ENCODE measurements around the gene PEPD. TPM values are rescaled to one million over a fixed set of nuclear protein-coding genes. Genes with fewer than 3 reads are reported as not detected.

Gene PEPD
- total and polyA plus RNA-seq, 4 donors: 48.2 to 186 (median 55.5) TPM

- no peak overlapping the region for H3K4me3 ChIP-seq (ENCODE audit: low read length in 2 of 2)
- WGBS, 2 donors: 89 to 91% methylated on average over 24 of the region's 24 CpGs
- ATAC-seq (ENCODE audit: low FRiP score) (no peak), DNase-seq (peak in 1 of 2 donors; percentile 74)
- no peaks in the 10 kb centered on the region for H3K9me3 ChIP-seq (ENCODE audit: control insufficient read depth, low read length)
- intact Hi-C loops (cut with DNase I): no loop called here
- peaks cover 0 to 2% of the 10 kb centered on the region in 2 donors for H3K36me3 ChIP-seq (ENCODE audit: control insufficient read depth in 1 of 2, insufficient read depth in 2 of 2, low read length in 1 of 2)
- H3K4me1 ChIP-seq (ENCODE audit: control insufficient read depth in 1 of 2, insufficient read depth in 2 of 2, low read length in 2 of 2): no peaks in the 10 kb centered on the region
- no peaks in the 10 kb centered on the region for H3K27me3 ChIP-seq (ENCODE audit: control insufficient read depth in 1 of 2, insufficient read depth in 2 of 2, low read length in 1 of 2)
- H3K27ac ChIP-seq (ENCODE audit: low read depth in 1 of 2, low read length in 2 of 2): no peak overlapping the region
These were observed 60.1 kb downstream of the PEPD start for GRCh38 chr19:33461256-33462111.

- Histone ChIP-seq H3K9me3 (ENCODE audit: control insufficient read depth, low read length) (no peaks in the 10 kb centered on the region), H3K27ac (ENCODE audit: low read depth in 1 of 2, low read length in 2 of 2) (no peak overlapping the region), H3K4me1 (ENCODE audit: control insufficient read depth in 1 of 2, insufficient read depth in 2 of 2, low read length in 2 of 2) (no peaks in the 10 kb centered on the region), H3K4me3 (ENCODE audit: low read length in 2 of 2) (no peak overlapping the region), H3K27me3 (ENCODE audit: control insufficient read depth in 1 of 2, insufficient read depth in 2 of 2, low read length in 1 of 2) (no peaks in the 10 kb centered on the region), H3K36me3 (ENCODE audit: control insufficient read depth in 1 of 2, insufficient read depth in 2 of 2, low read length in 1 of 2) (peaks cover 0 to 2% of the 10 kb centered on the region in 2 donors)
- ATAC-seq (ENCODE audit: low FRiP score) (no peak), DNase-seq (peak in 1 of 2 donors; percentile 63)
- intact Hi-C loops (cut with DNase I): no loop called here
- 92 to 93% methylated on average over 17 to 18 of the region's 18 CpGs for WGBS, 2 donors
These were observed 61.2 kb downstream of the PEPD start for GRCh38 chr19:33460221-33460908.

GRCh38 chr19:33459222-33460090 lies 62.1 kb downstream of the PEPD start:
- ATAC-seq (ENCODE audit: low FRiP score) (no peak), DNase-seq (peak in 1 of 2 donors; percentile 47)
- H3K4me1 ChIP-seq (ENCODE audit: control insufficient read depth in 1 of 2, insufficient read depth in 2 of 2, low read length in 2 of 2): no peaks in the 10 kb centered on the region
- no peaks in the 10 kb centered on the region for H3K27me3 ChIP-seq (ENCODE audit: control insufficient read depth in 1 of 2, insufficient read depth in 2 of 2, low read length in 1 of 2)
- H3K4me3 ChIP-seq (ENCODE audit: low read length in 2 of 2): no peak overlapping the region
- peaks cover 0 to 2% of the 10 kb centered on the region in 2 donors for H3K36me3 ChIP-seq (ENCODE audit: control insufficient read depth in 1 of 2, insufficient read depth in 2 of 2, low read length in 1 of 2)
- H3K9me3 ChIP-seq (ENCODE audit: control insufficient read depth, low read length): no peaks in the 10 kb centered on the region
- intact Hi-C loops (cut with DNase I): no loop called here
- WGBS, 2 donors: 90 to 91% methylated on average over 23 of the region's 23 CpGs
- H3K27ac ChIP-seq (ENCODE audit: low read depth in 1 of 2, low read length in 2 of 2): no peak overlapping the region

- peak in 1 of 2 donors; percentile 34 for DNase-seq
- ATAC-seq (ENCODE audit: low FRiP score): no peak
- H3K4me3 ChIP-seq (ENCODE audit: low read length in 2 of 2): no peak overlapping the region
- intact Hi-C loops (cut with DNase I): no loop called here
- no peaks in the 10 kb centered on the region for H3K27me3 ChIP-seq (ENCODE audit: control insufficient read depth in 1 of 2, insufficient read depth in 2 of 2, low read length in 1 of 2)
- H3K27ac ChIP-seq (ENCODE audit: low read depth in 1 of 2, low read length in 2 of 2): no peak overlapping the region
- no peaks in the 10 kb centered on the region for H3K9me3 ChIP-seq (ENCODE audit: control insufficient read depth, low read length)
- peaks cover 0 to 2% of the 10 kb centered on the region in 2 donors for H3K36me3 ChIP-seq (ENCODE audit: control insufficient read depth in 1 of 2, insufficient read depth in 2 of 2, low read length in 1 of 2)
- 89 to 90% methylated on average over 12 of the region's 12 CpGs for WGBS, 2 donors
- no peaks in the 10 kb centered on the region for H3K4me1 ChIP-seq (ENCODE audit: control insufficient read depth in 1 of 2, insufficient read depth in 2 of 2, low read length in 2 of 2)
These were observed 62.8 kb downstream of the PEPD start for GRCh38 chr19:33458807-33459206.

- no peaks in the 10 kb centered on the region for H3K4me1 ChIP-seq (ENCODE audit: control insufficient read depth in 1 of 2, insufficient read depth in 2 of 2, low read length in 2 of 2)
- DNase-seq (peak in 1 of 2 donors; percentile 27), ATAC-seq (ENCODE audit: low FRiP score) (no peak)
- H3K9me3 ChIP-seq (ENCODE audit: control insufficient read depth, low read length): no peaks in the 10 kb centered on the region
- no peaks in the 10 kb centered on the region for H3K27me3 ChIP-seq (ENCODE audit: control insufficient read depth in 1 of 2, insufficient read depth in 2 of 2, low read length in 1 of 2)
- H3K4me3 ChIP-seq (ENCODE audit: low read length in 2 of 2): no peak overlapping the region
- intact Hi-C loops (cut with DNase I): no loop called here
- no peaks in the 10 kb centered on the region for H3K36me3 ChIP-seq (ENCODE audit: control insufficient read depth in 1 of 2, insufficient read depth in 2 of 2, low read length in 1 of 2)
- no peak overlapping the region for H3K27ac ChIP-seq (ENCODE audit: low read depth in 1 of 2, low read length in 2 of 2)
- WGBS, 2 donors: 97 to 98% methylated on average over 8 of the region's 8 CpGs
These were observed 63.4 kb downstream of the PEPD start for GRCh38 chr19:33458171-33458633.

- H3K36me3 ChIP-seq (ENCODE audit: control insufficient read depth in 1 of 2, insufficient read depth in 2 of 2, low read length in 1 of 2): no peaks in the 10 kb centered on the region
- H3K4me1 ChIP-seq (ENCODE audit: control insufficient read depth in 1 of 2, insufficient read depth in 2 of 2, low read length in 2 of 2): no peaks in the 10 kb centered on the region
- no peaks in the 10 kb centered on the region for H3K27me3 ChIP-seq (ENCODE audit: control insufficient read depth in 1 of 2, insufficient read depth in 2 of 2, low read length in 1 of 2)
- H3K27ac ChIP-seq (ENCODE audit: low read depth in 1 of 2, low read length in 2 of 2): no peak overlapping the region
- ATAC-seq (ENCODE audit: low FRiP score) (no peak), DNase-seq (peak in 1 of 2 donors; percentile 39)
- WGBS, 2 donors: 90% methylated on average over 10 of the region's 10 CpGs
- H3K4me3 ChIP-seq (ENCODE audit: low read length in 2 of 2): no peak overlapping the region
- H3K9me3 ChIP-seq (ENCODE audit: control insufficient read depth, low read length): no peaks in the 10 kb centered on the region
- intact Hi-C loops (cut with DNase I): no loop called here
These were observed 64.8 kb downstream of the PEPD start for GRCh38 chr19:33456845-33457220.

GRCh38 chr19:33456076-33456844 lies 65.3 kb downstream of the PEPD start:
- ATAC-seq (ENCODE audit: low FRiP score) (no peak), DNase-seq (peak; percentile 29 to 71)
- H3K9me3 ChIP-seq (ENCODE audit: control insufficient read depth, low read length): no peaks in the 10 kb centered on the region
- H3K36me3 ChIP-seq (ENCODE audit: control insufficient read depth in 1 of 2, insufficient read depth in 2 of 2, low read length in 1 of 2): no peaks in the 10 kb centered on the region
- WGBS, 2 donors: 85 to 87% methylated on average over 11 of the region's 11 CpGs
- no peak overlapping the region for H3K4me3 ChIP-seq (ENCODE audit: low read length in 2 of 2)
- no peak overlapping the region for H3K27ac ChIP-seq (ENCODE audit: low read depth in 1 of 2, low read length in 2 of 2)
- intact Hi-C loops (cut with DNase I): no loop called here
- H3K27me3 ChIP-seq (ENCODE audit: control insufficient read depth in 1 of 2, insufficient read depth in 2 of 2, low read length in 1 of 2): no peaks in the 10 kb centered on the region
- no peaks in the 10 kb centered on the region for H3K4me1 ChIP-seq (ENCODE audit: control insufficient read depth in 1 of 2, insufficient read depth in 2 of 2, low read length in 2 of 2)

GRCh38 chr19:33453265-33453664 lies 68.3 kb downstream of the PEPD start:
- H3K4me1 ChIP-seq (ENCODE audit: control insufficient read depth in 1 of 2, insufficient read depth in 2 of 2, low read length in 2 of 2): no peaks in the 10 kb centered on the region
- H3K4me3 ChIP-seq (ENCODE audit: low read length in 2 of 2): no peak overlapping the region
- no peaks in the 10 kb centered on the region for H3K27me3 ChIP-seq (ENCODE audit: control insufficient read depth in 1 of 2, insufficient read depth in 2 of 2, low read length in 1 of 2)
- ATAC-seq (ENCODE audit: low FRiP score) (no peak), DNase-seq (no peak)
- H3K27ac ChIP-seq (ENCODE audit: low read depth in 1 of 2, low read length in 2 of 2): no peak overlapping the region
- intact Hi-C loops (cut with DNase I): no loop called here
- H3K9me3 ChIP-seq (ENCODE audit: control insufficient read depth, low read length): no peaks in the 10 kb centered on the region
- 92 to 93% methylated on average over 3 of the region's 3 CpGs for WGBS, 2 donors
- no peaks in the 10 kb centered on the region for H3K36me3 ChIP-seq (ENCODE audit: control insufficient read depth in 1 of 2, insufficient read depth in 2 of 2, low read length in 1 of 2)

Data from aorta (tissue), 5 donors.